Panc1 (cell line): ENCODE results near the gene DLG2.

Source experiments
- CTCF ChIP-seq: fragments of 450-650 bp; IDR thresholded peaks from 2 replicates; pipeline ENCODE4 v1.5.1; 2017; ENCODE audit warnings: mild to moderate bottlenecking
- POLR2AphosphoS5 ChIP-seq: IDR thresholded peaks from 2 replicates; pipeline ENCODE4 v1.6.1; 2012; ENCODE audit warnings: mild to moderate bottlenecking, low read depth, low read length, moderate library complexity
- REST ChIP-seq, 2 experiments: IDR thresholded peaks; 2 replicates each; pipeline ENCODE4 v1.6.1; 2011 to 2012; ENCODE audit warnings: low read depth in 2 of 2, control low read depth in 1 of 2, low read length in 1 of 2, mild to moderate bottlenecking in 1 of 2, moderate library complexity in 1 of 2; ENCODE audit not compliant: insufficient read depth in 1 of 2
- TCF7L2 ChIP-seq: IDR thresholded peaks from 2 replicates; pipeline ENCODE4 v1.6.1; 2011; ENCODE audit warnings: mild to moderate bottlenecking, low read depth, low read length, inconsistent platforms

- TF ChIP-seq CTCF (no peak), REST (IDR thresholded peaks at IDR 0.05; ENCODE audit: insufficient read depth in 1 of 2, low read depth in 2 of 2, low read length in 1 of 2) (no peak), TCF7L2 (no peak), POLR2AphosphoS5 (no peak)
Observed at GRCh38 chr11:85247797-85248196, 379.3 kb downstream of the DLG2 start.
